ENCODE measurements around the gene TRIO.

TRIO gene

GRCh38 chr5:14309878-14310531 lies 166.9 kb downstream of the TRIO start:
- no peak overlapping the region for H3K27ac ChIP-seq (ENCODE audit: low read depth, low read length)
- no peak for TF ChIP-seq EZH2phosphoT487 (conservative IDR thresholded peaks at IDR 0.05; ENCODE audit: low read length)
- TF ChIP-seq CTCF (IDR thresholded peaks at IDR 0.05; ENCODE audit: insufficient read depth, low read length, poor library complexity, severe bottlenecking): no peak
- H3F3A ChIP-seq (ENCODE audit: insufficient read depth): no peaks in the 10 kb centered on the region
- H3K9me3 ChIP-seq (ENCODE audit: insufficient read depth, low read length): no peaks in the 10 kb centered on the region
- H3K4me3 ChIP-seq (ENCODE audit: insufficient read depth, low read length, poor library complexity, severe bottlenecking): no peak overlapping the region
- H4K20me1 ChIP-seq (ENCODE audit: low read depth, low read length): no peaks in the 10 kb centered on the region
- no peaks in the 10 kb centered on the region for H3K79me2 ChIP-seq (ENCODE audit: insufficient read depth, low read length)
- no peaks in the 10 kb centered on the region for H3K27me3 ChIP-seq (ENCODE audit: low read length)
- H2AFZ ChIP-seq (ENCODE audit: low read depth, low read length, severe bottlenecking): no peak overlapping the region
- no peak overlapping the region for H3K9ac ChIP-seq (ENCODE audit: low read length)
- 0 out of 2 replicates have a peak, but pooled peaks cover 2% of the 10 kb centered on the region for H3K36me3 ChIP-seq (ENCODE audit: low read length)
- H3K9me2 ChIP-seq (replicated peaks; ENCODE audit: insufficient read depth, low read length): no peaks in the 10 kb centered on the region
- H3K4me2 ChIP-seq (ENCODE audit: low read depth, low read length, poor library complexity, severe bottlenecking): no peak overlapping the region

GRCh38 chr5:14310901-14311300 lies 167.8 kb downstream of the TRIO start:
- no peak overlapping the region for H3K4me3 ChIP-seq (ENCODE audit: insufficient read depth, low read length, poor library complexity, severe bottlenecking)
- H3K9ac ChIP-seq (ENCODE audit: low read length): no peak overlapping the region
- H3K4me2 ChIP-seq (ENCODE audit: low read depth, low read length, poor library complexity, severe bottlenecking): no peak overlapping the region
- no peaks in the 10 kb centered on the region for H3K9me2 ChIP-seq (replicated peaks; ENCODE audit: insufficient read depth, low read length)
- H3K27me3 ChIP-seq (ENCODE audit: low read length): no peaks in the 10 kb centered on the region
- no peaks in the 10 kb centered on the region for H3K79me2 ChIP-seq (ENCODE audit: insufficient read depth, low read length)
- 0 out of 2 replicates have a peak, but pooled peaks cover 2% of the 10 kb centered on the region for H3K36me3 ChIP-seq (ENCODE audit: low read length)
- no peaks in the 10 kb centered on the region for H3F3A ChIP-seq (ENCODE audit: insufficient read depth)
- no peaks in the 10 kb centered on the region for H3K9me3 ChIP-seq (ENCODE audit: insufficient read depth, low read length)
- H3K27ac ChIP-seq (ENCODE audit: low read depth, low read length): no peak overlapping the region
- H4K20me1 ChIP-seq (ENCODE audit: low read depth, low read length): no peaks in the 10 kb centered on the region
- TF ChIP-seq EZH2phosphoT487 (conservative IDR thresholded peaks at IDR 0.05; ENCODE audit: low read length): no peak
- TF ChIP-seq CTCF (IDR thresholded peaks at IDR 0.05; ENCODE audit: insufficient read depth, low read length, poor library complexity, severe bottlenecking): no peak
- no peak overlapping the region for H2AFZ ChIP-seq (ENCODE audit: low read depth, low read length, severe bottlenecking)

- H3K36me3 ChIP-seq (ENCODE audit: low read length): 0 out of 2 replicates have a peak, but pooled peaks cover 2% of the 10 kb centered on the region
- no peaks in the 10 kb centered on the region for H3F3A ChIP-seq (ENCODE audit: insufficient read depth)
- H3K79me2 ChIP-seq (ENCODE audit: insufficient read depth, low read length): no peaks in the 10 kb centered on the region
- H2AFZ ChIP-seq (ENCODE audit: low read depth, low read length, severe bottlenecking): no peak overlapping the region
- no peak overlapping the region for H3K9ac ChIP-seq (ENCODE audit: low read length)
- H3K27me3 ChIP-seq (ENCODE audit: low read length): no peaks in the 10 kb centered on the region
- no peaks in the 10 kb centered on the region for H4K20me1 ChIP-seq (ENCODE audit: low read depth, low read length)
- H3K9me2 ChIP-seq (replicated peaks; ENCODE audit: insufficient read depth, low read length): no peaks in the 10 kb centered on the region
- no peak overlapping the region for H3K27ac ChIP-seq (ENCODE audit: low read depth, low read length)
- TF ChIP-seq EZH2phosphoT487 (conservative IDR thresholded peaks at IDR 0.05; ENCODE audit: low read length): no peak
- TF ChIP-seq CTCF (IDR thresholded peaks at IDR 0.05; ENCODE audit: insufficient read depth, low read length, poor library complexity, severe bottlenecking): no peak
- no peak overlapping the region for H3K4me3 ChIP-seq (ENCODE audit: insufficient read depth, low read length, poor library complexity, severe bottlenecking)
- no peak overlapping the region for H3K4me2 ChIP-seq (ENCODE audit: low read depth, low read length, poor library complexity, severe bottlenecking)
- no peaks in the 10 kb centered on the region for H3K9me3 ChIP-seq (ENCODE audit: insufficient read depth, low read length)
Observed at GRCh38 chr5:14313986-14314690, 171.0 kb downstream of the TRIO start.
